Psoas muscle (tissue), 8 donors: ENCODE results near the gene PTPRD. TPM values are rescaled to one million over a fixed set of nuclear protein-coding genes. Genes with fewer than 3 reads are reported as not detected.

Source experiments
- ATAC-seq, 4 donors: fragments of 200-7000 bp; cut with Tn5 transposase; one replicate each; pipeline ENCODE4 v1.9.1; 2020; ENCODE audit warnings: moderate library complexity in 3 of 4, mild to moderate bottlenecking in 2 of 4
- DNase-seq, 2 donors: peaks; one replicate each; pipeline ENCODE4 v3.0.0-alpha.2; 2020
- H3K27ac ChIP-seq: fragments of 200-600 bp; one replicate; pipeline ENCODE4 v1.8.0; 2022
- H3K27me3 ChIP-seq, 3 donors: fragments of 200-600 bp in 1 of 3; one replicate each; pipeline versions ENCODE4 v1.6.1 to v1.8.0; 2013 to 2022; ENCODE audit warnings: low read length in 2 of 3, mild to moderate bottlenecking in 2 of 3, moderate library complexity in 1 of 3; ENCODE audit not compliant: insufficient read depth in 3 of 3
- H3K36me3 ChIP-seq, 2 donors: fragments of 200-600 bp in 1 of 2; one replicate each; pipeline versions ENCODE4 v1.6.1 to v1.8.0; 2013 to 2022; ENCODE audit warnings: low read depth in 1 of 2, mild to moderate bottlenecking in 1 of 2, moderate library complexity in 1 of 2; ENCODE audit not compliant: insufficient read depth in 1 of 2
- H3K4me1 ChIP-seq: fragments of 200-600 bp; one replicate; pipeline ENCODE4 v1.8.0; 2022
- H3K4me3 ChIP-seq: fragments of 200-600 bp; one replicate; pipeline ENCODE4 v1.8.0; 2022; ENCODE audit warnings: mild to moderate bottlenecking
- H3K9me3 ChIP-seq: fragments of 200-600 bp; one replicate; pipeline ENCODE4 v1.8.0; 2022
- WGBS, 3 donors: extraction: QIAGEN DNeasy Blood & Tissue Kit; methylation state at CpG; one replicate each; pipeline versions ENCODE4 v1.1.6 to v1.1.7; 2013; 5-methylcytosine and 5-hydroxymethylcytosine counted together
- intact Hi-C, 2 donors: fragments of 100-400 bp; cut with DNase I; formaldehyde crosslinking; loops; one replicate each; pipeline versions ENCODE4 v1.11.0 to v1.14.2; 2022
- polyA plus RNA-seq, 3 donors: library from polyadenylated mRNA; stranded (reverse); fragments of 200-250 nt; gene quantifications; one replicate each; pipeline ENCODE4 v1.2.3, GENCODE V29; 2013
- total RNA-seq, 4 donors: library from RNA; stranded (reverse); fragmentation: NEBNext Ultra II Directional in 2 of 4; extraction: Animal tissue kit (Norgen Biotek cat#: 25700) in 2 of 4; gene quantifications; one replicate each; pipeline versions ENCODE4 v1.2.1 to v1.2.4, GENCODE V29; 2021 to 2023
- TF ChIP-seq, protein P1 (sequence below): fragments of 200-600 bp; IDR thresholded peaks from one replicate; pipeline ENCODE4 v1.8.0; 2022; ENCODE audit warnings: antibody characterized with exemption
- donor health status: healthy with polysubstance abuse.
- donor health status: DM: no; HTN: no; CAD: no; lungs with moderate emphysema.
- donor health status: Bipolar disorder and iron deficiency.
- donor health status: healthy.
- donor health status: DM: yes; HTN: yes; CAD: no.
- donor health status: DM: no; HTN: no; CAD: no.
- donor health status: DM: no; HTN: no; CAD: no.
- donor health status: DM: yes; HTN: yes; CAD: no.

Gene PTPRD
- total and polyA plus RNA-seq, 7 donors: 0.44 to 3.1 (median 0.91) TPM

DNA sequence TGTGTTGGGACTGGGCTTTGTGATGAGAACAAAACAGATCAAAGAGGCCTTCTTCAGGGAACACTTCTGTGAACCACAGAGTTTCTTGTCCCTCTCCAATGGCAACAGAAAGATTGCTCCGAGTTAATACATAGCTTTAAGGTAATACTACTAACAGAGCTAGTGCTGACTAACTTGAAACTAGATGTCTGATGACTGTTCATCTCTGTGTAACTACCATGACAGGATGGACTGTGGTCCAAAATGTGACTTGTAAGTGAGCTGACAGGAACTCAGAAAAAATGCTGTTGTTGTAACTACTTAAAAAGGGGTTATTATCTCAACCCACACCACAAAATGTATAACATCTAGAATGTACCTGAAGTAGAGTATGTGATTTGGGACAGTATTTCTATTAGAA, 2183.0 kb downstream of the PTPRD start:
- Histone ChIP-seq H3K4me3 (no peak overlapping the region), H3K9me3 (no peaks in the 10 kb centered on the region), H3K36me3 (no peaks in the 10 kb centered on the region), H3K27ac (no peak overlapping the region), H3K27me3 (no peaks in the 10 kb centered on the region), H3K4me1 (no peaks in the 10 kb centered on the region)
- intact Hi-C loops: no loop called here
- DNase-seq: no peak
- ATAC-seq: no peak
- 82 to 90% (median 87%) methylated on average over 1 of the region's 1 CpG for WGBS, 3 donors
- TF ChIP-seq, protein P1, sequence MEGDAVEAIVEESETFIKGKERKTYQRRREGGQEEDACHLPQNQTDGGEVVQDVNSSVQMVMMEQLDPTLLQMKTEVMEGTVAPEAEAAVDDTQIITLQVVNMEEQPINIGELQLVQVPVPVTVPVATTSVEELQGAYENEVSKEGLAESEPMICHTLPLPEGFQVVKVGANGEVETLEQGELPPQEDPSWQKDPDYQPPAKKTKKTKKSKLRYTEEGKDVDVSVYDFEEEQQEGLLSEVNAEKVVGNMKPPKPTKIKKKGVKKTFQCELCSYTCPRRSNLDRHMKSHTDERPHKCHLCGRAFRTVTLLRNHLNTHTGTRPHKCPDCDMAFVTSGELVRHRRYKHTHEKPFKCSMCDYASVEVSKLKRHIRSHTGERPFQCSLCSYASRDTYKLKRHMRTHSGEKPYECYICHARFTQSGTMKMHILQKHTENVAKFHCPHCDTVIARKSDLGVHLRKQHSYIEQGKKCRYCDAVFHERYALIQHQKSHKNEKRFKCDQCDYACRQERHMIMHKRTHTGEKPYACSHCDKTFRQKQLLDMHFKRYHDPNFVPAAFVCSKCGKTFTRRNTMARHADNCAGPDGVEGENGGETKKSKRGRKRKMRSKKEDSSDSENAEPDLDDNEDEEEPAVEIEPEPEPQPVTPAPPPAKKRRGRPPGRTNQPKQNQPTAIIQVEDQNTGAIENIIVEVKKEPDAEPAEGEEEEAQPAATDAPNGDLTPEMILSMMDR: no peak

DNA sequence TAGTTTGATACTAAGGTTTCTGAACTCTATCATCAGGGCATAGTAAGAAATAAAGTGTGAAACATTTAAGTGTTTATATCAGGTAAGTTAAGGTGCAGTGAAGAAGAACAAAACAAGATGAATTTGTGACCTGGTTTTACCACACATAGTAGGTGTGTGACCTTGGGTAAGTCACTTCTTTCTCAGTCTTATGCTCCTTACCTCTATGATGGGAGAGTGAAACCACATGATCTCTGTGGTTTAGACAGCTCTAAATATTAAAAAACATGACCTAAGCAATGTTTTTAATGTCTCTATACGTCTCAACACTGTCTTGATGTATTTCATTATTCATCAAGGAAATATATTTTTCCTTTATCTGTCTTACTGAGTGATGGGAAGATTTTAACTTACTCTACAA, 2183.6 kb downstream of the PTPRD start:
- no peaks in the 10 kb centered on the region for H3K36me3 ChIP-seq
- TF ChIP-seq, protein P1: no peak
- H3K4me3 ChIP-seq: no peak overlapping the region
- H3K9me3 ChIP-seq: no peaks in the 10 kb centered on the region
- H3K27me3 ChIP-seq: no peaks in the 10 kb centered on the region
- no peaks in the 10 kb centered on the region for H3K4me1 ChIP-seq
- ATAC-seq: no peak
- intact Hi-C loops: no loop called here
- DNase-seq: no peak
- 84 to 93% (median 89%) methylated on average over 1 of the region's 1 CpG for WGBS, 3 donors
- H3K27ac ChIP-seq: no peak overlapping the region

DNA sequence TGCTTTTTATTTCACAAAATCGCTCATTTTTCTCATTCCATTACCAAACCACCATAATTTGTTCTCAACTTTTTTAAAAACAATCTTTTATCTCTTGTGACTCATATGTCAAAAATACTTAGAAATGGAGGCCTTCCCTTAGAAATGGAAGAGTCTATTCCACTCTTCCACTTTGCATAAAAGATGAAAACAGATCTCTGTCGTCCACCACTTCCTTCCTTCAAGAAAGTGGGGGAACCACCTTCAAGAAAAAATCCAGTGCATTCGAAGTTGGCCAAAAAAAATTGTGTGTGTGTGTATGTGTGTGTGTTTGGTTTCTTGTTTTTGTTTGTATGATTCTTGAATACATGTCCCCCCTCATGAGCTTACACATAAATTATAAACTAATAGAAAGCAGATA, 2184.4 kb downstream of the PTPRD start:
- TF ChIP-seq, protein P1: no peak
- H3K27ac ChIP-seq: no peak overlapping the region
- intact Hi-C loops: no loop called here
- ATAC-seq: no peak
- H3K9me3 ChIP-seq: no peaks in the 10 kb centered on the region
- no peak overlapping the region for H3K4me3 ChIP-seq
- no peaks in the 10 kb centered on the region for H3K27me3 ChIP-seq
- WGBS, 3 donors: 73 to 79% (median 78%) methylated on average over 3 of the region's 3 CpGs
- no peaks in the 10 kb centered on the region for H3K36me3 ChIP-seq
- no peak for DNase-seq
- no peaks in the 10 kb centered on the region for H3K4me1 ChIP-seq

DNA sequence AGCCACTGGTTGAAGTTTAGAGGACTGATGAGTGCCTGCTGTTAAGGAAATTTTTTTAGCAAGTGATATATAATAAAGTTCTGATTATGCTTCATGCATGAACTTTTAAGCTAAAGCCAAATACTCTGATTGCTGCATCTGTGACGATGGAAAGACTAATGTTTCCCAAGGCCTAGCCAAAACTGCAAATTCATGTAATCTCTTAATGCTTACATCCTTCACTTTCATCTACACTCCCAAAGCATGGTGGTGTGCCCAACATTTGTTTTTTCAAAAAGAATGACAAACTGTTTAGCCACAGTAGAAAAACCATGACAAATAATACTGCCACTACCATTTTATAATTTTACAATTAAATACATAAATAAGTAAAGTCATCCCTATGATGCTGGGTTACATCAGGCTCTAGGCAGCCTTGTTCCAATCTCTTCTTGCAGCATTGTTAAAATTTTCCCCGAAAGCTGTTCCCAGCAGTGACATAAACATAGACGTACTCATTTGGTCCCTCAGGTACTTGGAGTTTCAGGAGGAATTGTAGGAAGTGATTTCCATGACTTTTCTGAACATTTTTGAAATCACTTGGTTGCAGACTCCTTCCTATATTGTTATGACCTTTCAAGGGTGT, 2187.9 kb downstream of the PTPRD start:
- TF ChIP-seq, protein P1: no peak
- Histone ChIP-seq H3K9me3 (no peaks in the 10 kb centered on the region), H3K27me3 (no peaks in the 10 kb centered on the region), H3K27ac (no peak overlapping the region), H3K4me3 (no peak overlapping the region), H3K36me3 (no peaks in the 10 kb centered on the region), H3K4me1 (no peaks in the 10 kb centered on the region)
- ATAC-seq: no peak
- DNase-seq: no peak
- 52 to 91% (median 55%) methylated on average over 3 of the region's 3 CpGs for WGBS, 3 donors
- intact Hi-C loops: no loop called here

DNA sequence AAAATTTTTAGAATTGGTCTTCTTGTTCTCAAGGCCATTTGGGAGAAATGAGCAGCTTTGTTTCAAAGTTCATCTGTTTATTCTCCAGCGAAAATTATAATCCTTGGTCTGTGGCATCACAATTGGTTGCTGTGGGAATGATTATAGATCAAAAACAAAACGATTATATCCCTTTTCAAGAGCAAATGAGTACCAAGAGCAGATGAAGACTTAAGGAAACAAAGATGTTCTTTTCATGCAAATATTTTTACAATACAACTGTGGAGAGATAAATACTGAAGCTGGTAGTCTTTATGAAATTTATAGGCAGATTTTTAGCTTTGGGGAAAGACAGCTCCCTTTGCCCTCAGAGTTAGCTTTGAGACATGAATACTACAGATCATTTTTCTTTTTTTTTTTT, 2192.4 kb downstream of the PTPRD start:
- no peak for DNase-seq
- Histone ChIP-seq H3K4me3 (no peak overlapping the region), H3K36me3 (no peaks in the 10 kb centered on the region), H3K27me3 (no peaks in the 10 kb centered on the region), H3K27ac (no peak overlapping the region), H3K4me1 (no peaks in the 10 kb centered on the region), H3K9me3 (no peaks in the 10 kb centered on the region)
- TF ChIP-seq, protein P1: no peak
- 35 to 63% (median 48%) methylated on average over 2 of the region's 2 CpGs for WGBS, 3 donors
- intact Hi-C loops: no loop called here
- ATAC-seq: no peak
